A673 (cell line): Measurements from ENCODE around the gene CRYBB1. TPM values are rescaled to one million over a fixed set of nuclear protein-coding genes. Genes with fewer than 3 reads are reported as not detected.
"Not testable (repeated sequence)": the region's sequence is repeated elsewhere in the genome, so short reads cannot be mapped to it uniquely, and the experiment has no call there.

Source experiments
- BruUV-seq: library from RNA; stranded (reverse); fragments of 400-500 nt; replicated peaks from 2 replicates; lab custom pipeline; 2021; lab: Mats Ljungman, UMichigan
- CTCF ChIA-PET: fragments of 300-600 bp; sonication (Branson Sonifier 250); formaldehyde crosslinking; loops from one replicate; lab custom pipeline; 2022; ENCODE audit warnings: antibody characterized with exemption; lab: Charles Lee
- POLR2A ChIA-PET: fragments of 300-600 bp; sonication (Branson Sonifier 250); formaldehyde crosslinking; loops from one replicate; lab custom pipeline; 2022; ENCODE audit warnings: antibody characterized with exemption; ENCODE audit not compliant: low non-redundant PET; lab: Charles Lee
- DNase-seq: peaks from one replicate; pipeline ENCODE4 v3.0.0-alpha.2; 2015; ENCODE audit warnings: low spot score
- H3K27ac ChIP-seq: fragments of 200-600 bp; sonication (generic); 2 replicates; pipeline ENCODE4 v1.5.1; 2016; ENCODE audit warnings: mixed run types, low read depth, mild to moderate bottlenecking, mixed read lengths, antibody characterized with exemption, low read length; ENCODE audit not compliant: poor library complexity, severe bottlenecking
- H3K27me3 ChIP-seq: fragments of 200-600 bp; sonication (generic); replicated peaks from 2 replicates; pipeline ENCODE4 v1.6.1; 2017; ENCODE audit warnings: mixed run types, low read depth, mild to moderate bottlenecking, mixed read lengths, antibody characterized with exemption, low read length; ENCODE audit not compliant: insufficient read depth, poor library complexity
- H3K36me3 ChIP-seq: fragments of 200-600 bp; sonication (generic); 2 replicates; pipeline ENCODE4 v1.6.1; 2016; ENCODE audit warnings: mixed run types, mild to moderate bottlenecking, mixed read lengths, antibody characterized with exemption, low read length; ENCODE audit not compliant: insufficient read depth, poor library complexity, severe bottlenecking
- H3K4me1 ChIP-seq: fragments of 200-600 bp; sonication (generic); 2 replicates; pipeline ENCODE4 v1.6.1; 2017; ENCODE audit warnings: mixed run types, mild to moderate bottlenecking, mixed read lengths, antibody characterized with exemption, low read length; ENCODE audit not compliant: insufficient read depth, poor library complexity, severe bottlenecking
- H3K4me3 ChIP-seq: fragments of 200-600 bp; sonication (generic); 2 replicates; pipeline ENCODE4 v1.5.1; 2016; ENCODE audit warnings: low read depth, mixed run types, mild to moderate bottlenecking, mixed read lengths, low read length; ENCODE audit not compliant: poor library complexity, severe bottlenecking
- H3K9me3 ChIP-seq: fragments of 200-600 bp; sonication (generic); 2 replicates; pipeline ENCODE4 v1.6.1; 2016; ENCODE audit warnings: mixed run types, low read depth, mild to moderate bottlenecking, mixed read lengths, antibody characterized with exemption, low read length; ENCODE audit not compliant: poor library complexity, severe bottlenecking
- CTCF ChIP-seq: fragments of 300-800, 200-600 bp; sonication (generic); conservative IDR thresholded peaks from 2 replicates; pipeline ENCODE4 v1.5.1; 2017; ENCODE audit warnings: low read depth, mild to moderate bottlenecking, antibody characterized with exemption, low read length, moderate library complexity, mixed read lengths
- EZH2 ChIP-seq: fragments of 200-600 bp; sonication (generic); IDR thresholded peaks from 2 replicates; pipeline ENCODE4 v1.6.1; 2017; ENCODE audit warnings: borderline replicate concordance, low read depth, mild to moderate bottlenecking, mixed read lengths, antibody characterized with exemption, low read length; ENCODE audit not compliant: poor library complexity, severe bottlenecking
- intact Hi-C: fragments of 100-400 bp; cut with micrococcal nuclease; formaldehyde crosslinking; loops from one replicate; pipeline ENCODE4 v1.10.0; 2022; ENCODE audit not compliant: unreplicated experiment
- total RNA-seq: library from RNA; stranded (reverse); gene quantifications from 2 replicates; pipeline ENCODE4 v1.2.3, GENCODE V29; 2021

The CRYBB1 gene
- total RNA-seq, 1 experiment from 2014 or later = not detected

DNA sequence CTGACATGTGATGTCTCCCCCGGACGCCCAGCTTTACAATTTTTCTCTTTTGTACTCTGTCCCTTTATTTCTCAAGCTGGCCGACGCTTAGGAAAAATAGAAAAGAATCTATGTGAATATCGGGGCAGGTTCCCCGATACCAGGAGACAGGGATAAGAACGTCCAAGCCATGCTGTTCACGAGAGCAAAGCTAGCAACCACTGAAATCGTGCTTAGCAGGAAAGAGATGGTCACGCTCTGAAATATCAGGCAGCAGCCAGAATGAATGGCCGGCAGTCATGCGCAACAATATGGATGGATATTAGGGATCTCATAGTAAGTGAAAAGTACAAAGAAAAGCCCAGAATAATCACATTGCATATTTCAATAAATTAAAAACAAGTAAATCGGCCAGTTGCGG is 3.5 kb downstream of the CRYBB1 start:
- no peak overlapping the region for H3K27ac ChIP-seq
- H3K4me3 ChIP-seq = no peak overlapping the region
- no peaks in the 10 kb centered on the region for H3K4me1 ChIP-seq
- POLR2A ChIA-PET = no interaction called here
- no peaks in the 10 kb centered on the region for H3K9me3 ChIP-seq
- no peak for DNase-seq
- H3K36me3 ChIP-seq = no peaks in the 10 kb centered on the region
- H3K27me3 ChIP-seq = no peaks in the 10 kb centered on the region
- TF ChIP-seq CTCF (no peak), EZH2 (no peak)
- CTCF ChIA-PET = no interaction called here
- no TSS peak for BruUV-seq
- intact Hi-C loops = no loop called here

DNA sequence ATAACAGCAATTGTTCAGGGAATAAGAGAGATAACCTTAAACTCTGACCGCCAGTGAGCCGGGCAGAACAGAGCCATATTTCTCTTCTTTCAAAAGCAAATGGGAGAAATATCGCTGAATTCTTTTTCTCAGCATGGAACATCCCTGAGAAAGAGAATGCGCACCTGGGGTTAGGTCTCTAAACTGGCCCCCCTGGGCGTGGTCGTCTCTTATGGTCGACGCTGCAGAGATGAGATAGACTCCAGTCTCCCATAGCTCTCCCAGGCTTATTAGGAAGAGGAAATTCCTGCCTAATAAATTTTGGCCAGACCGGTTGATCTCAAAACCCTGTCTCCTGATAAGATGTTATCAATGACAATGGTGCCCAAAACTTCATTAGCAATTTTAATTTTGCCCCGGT is 4.1 kb downstream of the CRYBB1 start:
- intact Hi-C loops, BruUV-seq, H3K27me3 ChIP-seq, H3K9me3 ChIP-seq, H3K4me1 ChIP-seq, CTCF ChIA-PET, H3K27ac ChIP-seq, H3K36me3 ChIP-seq, POLR2A ChIA-PET, H3K4me3 ChIP-seq, DNase-seq: not testable (repeated sequence)

- Histone ChIP-seq H3K36me3 (no peaks in the 10 kb centered on the region), H3K27me3 (no peaks in the 10 kb centered on the region), H3K9me3 (no peaks in the 10 kb centered on the region), H3K4me3 (no peak overlapping the region), H3K27ac (no peak overlapping the region), H3K4me1 (no peaks in the 10 kb centered on the region)
- BruUV-seq = no TSS peak
- no peak for DNase-seq
- TF ChIP-seq CTCF = no peak
- TF ChIP-seq EZH2 = no peak
- intact Hi-C loops = no loop called here
- CTCF ChIA-PET = no interaction called here
- POLR2A ChIA-PET = no interaction called here
Measured at GRCh38 chr22:26612652-26613051, 5.2 kb downstream of the CRYBB1 start.

GRCh38 chr22:26610996-26611395 is 6.8 kb downstream of the CRYBB1 start:
- CTCF ChIA-PET = no interaction called here
- POLR2A ChIA-PET = no interaction called here

More at GRCh38 chr22:26610996-26611395, 6.8 kb downstream of the CRYBB1 start:
- no peak overlapping the region for H3K27ac ChIP-seq
- intact Hi-C loops = no loop called here
- BruUV-seq = no TSS peak
- H3K36me3 ChIP-seq = no peaks in the 10 kb centered on the region
- TF ChIP-seq CTCF (no peak), EZH2 (no peak)
- no peaks in the 10 kb centered on the region for H3K27me3 ChIP-seq
- H3K4me3 ChIP-seq = no peak overlapping the region
- H3K4me1 ChIP-seq = no peaks in the 10 kb centered on the region
- H3K9me3 ChIP-seq = no peaks in the 10 kb centered on the region
- no peak for DNase-seq
